ENCODE measurements around the gene REXO4. TPM values are rescaled to one million over a fixed set of nuclear protein-coding genes. Genes with fewer than 3 reads are reported as not detected.

Gene REXO4
- total and polyA plus RNA-seq, 2 donors (not counting 1 experiment from before 2014, with no cell fraction given), result 25.0 to 37.1 TPM

GRCh38 chr9:133426011-133426410 is 8.2 kb upstream of the REXO4 start:
- Histone ChIP-seq H4K20me1 (ENCODE audit: control insufficient read depth, insufficient read depth, low read length, poor library complexity, severe bottlenecking) (no peaks in the 10 kb centered on the region), H3K27me3 (replicated peaks in 1 of 4; ENCODE audit: control extremely low read depth in 1 of 4, control insufficient read depth in 3 of 4, insufficient read depth in 4 of 4, low read length in 3 of 4) (peaks cover 0 to 21% (median 5%) of the 10 kb centered on the region in 4 experiments), H3K79me2 (ENCODE audit: control insufficient read depth, insufficient read depth, low read length) (no peaks in the 10 kb centered on the region), H2AFZ (ENCODE audit: insufficient read depth, low read depth, low read length, poor library complexity, severe bottlenecking) (no peak overlapping the region), H3K4me3 (ENCODE audit: control extremely low read depth in 1 of 5, extremely low read depth in 1 of 5, insufficient read depth in 1 of 5, low read depth in 2 of 5, low read length in 4 of 5) (no peak overlapping the region), H3K9me3 (ENCODE audit: control extremely low read depth in 1 of 3, control insufficient read depth in 2 of 3, insufficient read depth in 1 of 3, low read length in 2 of 3) (peaks cover 0 to 3% (median 0%) of the 10 kb centered on the region in 3 donors), H3K27ac (ENCODE audit: low read length in 2 of 2) (no peak overlapping the region), H3K4me1 (ENCODE audit: control insufficient read depth in 2 of 2, insufficient read depth in 2 of 2, low read length in 2 of 2) (peaks cover 17 to 28% of the 10 kb centered on the region in 2 donors), H3K9ac (ENCODE audit: low read length) (no peak overlapping the region), H3K36me3 (replicated peaks in 1 of 2; ENCODE audit: control extremely low read depth in 1 of 2, control insufficient read depth in 1 of 2, extremely low read depth in 1 of 2, insufficient read depth in 2 of 2, low read length in 1 of 2) (no peaks in the 10 kb centered on the region), H3K4me2 (replicated peaks; ENCODE audit: low read depth, low read length, poor library complexity, severe bottlenecking) (no peak overlapping the region)
- intact Hi-C loops (cut with micrococcal nuclease), result no loop called here
- DNase-seq, result no peak
- Mint-ChIP-seq H3K4me3 (no peak overlapping the region), H3K27me3 (peaks cover 14% of the 10 kb centered on the region), H3K4me1 (peaks cover 22% of the 10 kb centered on the region), H3K9me3 (ENCODE audit: insufficient read depth) (no peaks in the 10 kb centered on the region), H3K27ac (no peak overlapping the region)
- ChIA-PET CTCF (no interaction called here), POLR2A (interaction anchor here (1.0 kb wide), 1 partner anchor 24 kb away, joined by 3 read pairs; no protein-coding TSS in a partner anchor)
- TF ChIP-seq EZH2 (IDR thresholded peaks at IDR 0.05; ENCODE audit: borderline replicate concordance, insufficient read depth, low read depth, low read length, poor library complexity, severe bottlenecking) (no peak), CTCF (IDR thresholded peaks at IDR 0.05) (no peak)
- 92% methylated on average over 11 of the region's 11 CpGs for WGBS (ENCODE audit: insufficient coverage)
- no peak for ATAC-seq (ENCODE audit: low read depth)

- Histone ChIP-seq H2AFZ (ENCODE audit: insufficient read depth, low read depth, low read length, poor library complexity, severe bottlenecking) (no peak overlapping the region), H3K4me3 (ENCODE audit: control extremely low read depth in 1 of 5, extremely low read depth in 1 of 5, insufficient read depth in 1 of 5, low read depth in 2 of 5, low read length in 4 of 5) (no peak overlapping the region), H4K20me1 (ENCODE audit: control insufficient read depth, insufficient read depth, low read length, poor library complexity, severe bottlenecking) (no peaks in the 10 kb centered on the region), H3K79me2 (ENCODE audit: control insufficient read depth, insufficient read depth, low read length) (no peaks in the 10 kb centered on the region), H3K4me1 (ENCODE audit: control insufficient read depth in 2 of 2, insufficient read depth in 2 of 2, low read length in 2 of 2) (peaks cover 26 to 35% of the 10 kb centered on the region in 2 donors), H3K27ac (ENCODE audit: low read length in 2 of 2) (no peak overlapping the region), H3K36me3 (replicated peaks in 1 of 2; ENCODE audit: control extremely low read depth in 1 of 2, control insufficient read depth in 1 of 2, extremely low read depth in 1 of 2, insufficient read depth in 2 of 2, low read length in 1 of 2) (no peaks in the 10 kb centered on the region), H3K9ac (ENCODE audit: low read length) (no peak overlapping the region), H3K4me2 (replicated peaks; ENCODE audit: low read depth, low read length, poor library complexity, severe bottlenecking) (no peak overlapping the region), H3K27me3 (replicated peaks in 1 of 4; ENCODE audit: control extremely low read depth in 1 of 4, control insufficient read depth in 3 of 4, insufficient read depth in 4 of 4, low read length in 3 of 4) (peaks cover 0 to 21% (median 5%) of the 10 kb centered on the region in 4 experiments), H3K9me3 (ENCODE audit: control extremely low read depth in 1 of 3, control insufficient read depth in 2 of 3, insufficient read depth in 1 of 3, low read length in 2 of 3) (peaks cover 0 to 5% (median 0%) of the 10 kb centered on the region in 3 donors)
- ATAC-seq (ENCODE audit: low read depth) (no peak), DNase-seq (no peak)
- TF ChIP-seq CTCF (IDR thresholded peaks at IDR 0.05), result no peak
- TF ChIP-seq EZH2 (IDR thresholded peaks at IDR 0.05; ENCODE audit: borderline replicate concordance, insufficient read depth, low read depth, low read length, poor library complexity, severe bottlenecking), result no peak
- Mint-ChIP-seq H3K27me3 (peaks cover 14% of the 10 kb centered on the region), H3K27ac (no peak overlapping the region), H3K9me3 (ENCODE audit: insufficient read depth) (no peaks in the 10 kb centered on the region), H3K4me3 (no peak overlapping the region), H3K4me1 (peaks cover 27% of the 10 kb centered on the region)
- CTCF ChIA-PET, result no interaction called here
- intact Hi-C loops (cut with micrococcal nuclease), result no loop called here
- 92% methylated on average over 22 of the region's 22 CpGs for WGBS (ENCODE audit: insufficient coverage)
- POLR2A ChIA-PET, result interaction anchor here (1.0 kb wide), 1 partner anchor 25 kb away, joined by 3 read pairs; no protein-coding TSS in a partner anchor
These were observed 7.3 kb upstream of the REXO4 start for GRCh38 chr9:133425049-133425632.
